ENCODE data around the gene GRK5.

Gene GRK5

GRCh38 chr10:119337796-119338432 lies 130.5 kb downstream of the GRK5 start:
- no peak overlapping the region for H3K4me3 ChIP-seq (ENCODE audit: low read depth, low read length)

- H3K4me3 ChIP-seq (ENCODE audit: low read depth, low read length), result no peak overlapping the region
Observed at GRCh38 chr10:119339109-119339508, 131.7 kb downstream of the GRK5 start.

GRCh38 chr10:119340893-119341458 lies 133.6 kb downstream of the GRK5 start:
- H3K4me3 ChIP-seq (ENCODE audit: low read depth, low read length), result no peak overlapping the region

GRCh38 chr10:119341459-119342301 lies 134.3 kb downstream of the GRK5 start:
- no peak overlapping the region for H3K4me3 ChIP-seq (ENCODE audit: low read depth, low read length)

- no peak overlapping the region for H3K4me3 ChIP-seq (ENCODE audit: low read depth, low read length)
Observed at GRCh38 chr10:119342335-119342734, 135.0 kb downstream of the GRK5 start.

- no peak overlapping the region for H3K4me3 ChIP-seq (ENCODE audit: low read depth, low read length)
Observed at GRCh38 chr10:119343011-119343601, 135.7 kb downstream of the GRK5 start.

- no peak overlapping the region for H3K4me3 ChIP-seq (ENCODE audit: low read depth, low read length)
Observed at GRCh38 chr10:119344381-119344780, 137.0 kb downstream of the GRK5 start.

GRCh38 chr10:119346095-119346832 lies 138.9 kb downstream of the GRK5 start:
- no peak overlapping the region for H3K4me3 ChIP-seq (ENCODE audit: low read depth, low read length)

GRCh38 chr10:119347181-119347974 lies 140.0 kb downstream of the GRK5 start:
- peak overlapping the region; percentile 0 for H3K4me3 ChIP-seq (ENCODE audit: low read depth, low read length)

GRCh38 chr10:119348106-119348505 lies 140.7 kb downstream of the GRK5 start:
- H3K4me3 ChIP-seq (ENCODE audit: low read depth, low read length), result no peak overlapping the region

- no peak overlapping the region for H3K4me3 ChIP-seq (ENCODE audit: low read depth, low read length)
Observed at GRCh38 chr10:119348516-119349240, 141.3 kb downstream of the GRK5 start.

- no peak overlapping the region for H3K4me3 ChIP-seq (ENCODE audit: low read depth, low read length)
Observed at GRCh38 chr10:119349341-119349740, 142.0 kb downstream of the GRK5 start.

- no peak overlapping the region for H3K4me3 ChIP-seq (ENCODE audit: low read depth, low read length)
Observed at GRCh38 chr10:119349937-119350501, 142.6 kb downstream of the GRK5 start.

- no peak overlapping the region for H3K4me3 ChIP-seq (ENCODE audit: low read depth, low read length)
Observed at GRCh38 chr10:119350502-119351097, 143.2 kb downstream of the GRK5 start.

GRCh38 chr10:119351189-119351588 lies 143.8 kb downstream of the GRK5 start:
- no peak overlapping the region for H3K4me3 ChIP-seq (ENCODE audit: low read depth, low read length)

- no peak overlapping the region for H3K4me3 ChIP-seq (ENCODE audit: low read depth, low read length)
Observed at GRCh38 chr10:119352042-119352441, 144.7 kb downstream of the GRK5 start.

- no peak overlapping the region for H3K4me3 ChIP-seq (ENCODE audit: low read depth, low read length)
Observed at GRCh38 chr10:119352807-119353206, 145.4 kb downstream of the GRK5 start.

GRCh38 chr10:119353421-119353820 lies 146.1 kb downstream of the GRK5 start:
- H3K4me3 ChIP-seq (ENCODE audit: low read depth, low read length), result no peak overlapping the region

GRCh38 chr10:119355930-119356329 lies 148.6 kb downstream of the GRK5 start:
- H3K4me3 ChIP-seq (ENCODE audit: low read depth, low read length), result no peak overlapping the region
